Astrocyte of the spinal cord (primary cell): ENCODE data around the gene PRPF19.

Experiments used
- DNase-seq: peaks from one replicate; pipeline ENCODE4 v3.0.0; 2011; ENCODE audit warnings: low read depth, low spot score
- H3K4me3 ChIP-seq: 2 replicates; pipeline ENCODE4 v1.5.1; 2011; ENCODE audit warnings: low read depth, mild to moderate bottlenecking, low read length, moderate library complexity
- in situ Hi-C: cut with HindIII; loops from 2 replicates; pipeline ENCODE4 v1.10.0; 2017; ENCODE audit warnings: low sequenced_read_pairs
- TF ChIP-seq, protein P1 (sequence below): IDR thresholded peaks from 2 replicates; pipeline ENCODE4 v1.5.1; 2012; ENCODE audit warnings: low read depth, mild to moderate bottlenecking, low read length, inconsistent platforms

The PRPF19 gene

DNA sequence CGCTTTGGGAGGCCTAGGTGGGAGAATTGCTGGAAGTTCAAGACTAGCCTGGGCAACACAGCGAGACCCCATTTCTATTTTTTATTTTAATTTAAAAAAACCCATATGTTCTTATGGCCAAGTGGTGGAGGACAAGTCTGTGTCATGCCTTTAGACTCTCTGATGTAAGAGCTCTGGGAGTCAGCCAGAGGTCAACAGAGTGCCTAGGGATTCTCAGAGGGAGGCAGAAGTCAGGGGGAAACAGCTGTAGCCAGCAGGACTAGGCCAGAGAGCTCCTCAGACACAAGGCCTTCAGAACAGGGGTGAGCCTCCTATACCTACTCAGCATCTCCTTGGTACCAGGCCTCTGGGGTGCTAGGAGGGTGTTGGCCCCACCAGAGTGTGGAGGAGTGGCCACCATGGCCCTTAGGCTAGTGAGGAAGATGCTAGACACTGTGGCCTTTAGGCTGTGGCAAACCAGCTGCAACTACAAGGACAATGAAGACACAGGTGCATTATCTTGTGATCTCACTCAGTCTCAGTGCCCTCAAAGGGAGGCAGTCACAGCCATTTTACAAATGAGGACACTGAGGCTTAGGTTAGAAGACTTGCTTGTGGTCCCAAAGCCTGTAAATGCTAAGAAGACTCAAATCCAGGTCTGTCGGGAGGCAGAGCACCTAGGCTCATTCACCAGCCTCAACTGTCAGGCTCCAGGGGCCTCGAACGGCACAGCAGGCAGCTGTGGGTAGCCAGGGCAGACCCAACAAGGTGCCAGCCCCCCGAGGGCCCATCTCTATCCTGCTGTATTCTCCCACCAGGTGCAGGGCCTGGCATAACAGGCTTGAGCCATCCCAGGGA is 34.0 kb downstream of the PRPF19 start:
- H3K4me3 ChIP-seq = no peak overlapping the region
- in situ Hi-C loops = no loop called here
- TF ChIP-seq, protein P1, sequence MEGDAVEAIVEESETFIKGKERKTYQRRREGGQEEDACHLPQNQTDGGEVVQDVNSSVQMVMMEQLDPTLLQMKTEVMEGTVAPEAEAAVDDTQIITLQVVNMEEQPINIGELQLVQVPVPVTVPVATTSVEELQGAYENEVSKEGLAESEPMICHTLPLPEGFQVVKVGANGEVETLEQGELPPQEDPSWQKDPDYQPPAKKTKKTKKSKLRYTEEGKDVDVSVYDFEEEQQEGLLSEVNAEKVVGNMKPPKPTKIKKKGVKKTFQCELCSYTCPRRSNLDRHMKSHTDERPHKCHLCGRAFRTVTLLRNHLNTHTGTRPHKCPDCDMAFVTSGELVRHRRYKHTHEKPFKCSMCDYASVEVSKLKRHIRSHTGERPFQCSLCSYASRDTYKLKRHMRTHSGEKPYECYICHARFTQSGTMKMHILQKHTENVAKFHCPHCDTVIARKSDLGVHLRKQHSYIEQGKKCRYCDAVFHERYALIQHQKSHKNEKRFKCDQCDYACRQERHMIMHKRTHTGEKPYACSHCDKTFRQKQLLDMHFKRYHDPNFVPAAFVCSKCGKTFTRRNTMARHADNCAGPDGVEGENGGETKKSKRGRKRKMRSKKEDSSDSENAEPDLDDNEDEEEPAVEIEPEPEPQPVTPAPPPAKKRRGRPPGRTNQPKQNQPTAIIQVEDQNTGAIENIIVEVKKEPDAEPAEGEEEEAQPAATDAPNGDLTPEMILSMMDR = no peak
- peak; percentile 75 for DNase-seq

DNA sequence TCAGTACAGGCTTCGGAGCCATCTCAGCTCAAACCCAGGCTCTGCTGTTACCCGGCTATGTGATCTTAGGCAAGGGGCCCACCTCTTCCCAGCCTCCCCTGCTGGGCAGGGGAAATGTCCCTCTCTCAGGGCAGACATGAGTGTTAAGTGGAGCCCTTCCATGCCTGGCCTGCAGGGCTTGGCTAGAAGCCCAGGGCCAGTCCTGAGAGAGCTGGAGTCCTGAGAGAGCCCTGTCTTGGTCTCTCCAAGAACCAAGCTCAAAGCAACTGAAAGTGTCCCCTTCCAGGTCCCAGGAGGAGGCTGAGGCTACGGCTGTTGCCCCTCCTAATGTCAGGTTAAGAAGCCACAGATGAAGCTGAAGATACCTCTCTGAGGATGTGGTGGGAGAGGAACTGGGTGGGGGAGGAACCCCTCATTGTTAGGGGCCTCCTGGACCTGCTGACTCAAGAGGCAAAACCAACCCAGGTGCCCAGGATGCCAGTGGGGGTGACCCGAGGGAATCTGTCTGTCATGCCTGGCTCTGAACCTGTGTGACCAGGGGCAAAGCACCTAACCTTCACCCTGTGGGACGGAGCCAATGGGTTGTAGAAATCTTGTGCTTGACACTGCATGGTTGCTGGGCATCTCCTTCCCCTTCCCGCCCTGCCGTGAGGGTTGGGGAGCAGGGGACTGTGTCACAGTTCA is 34.9 kb downstream of the PRPF19 start:
- no peak overlapping the region for H3K4me3 ChIP-seq
- TF ChIP-seq, protein P1 = peak; percentile 29
- in situ Hi-C loops = no loop called here
- DNase-seq = peak; percentile 68

DNA sequence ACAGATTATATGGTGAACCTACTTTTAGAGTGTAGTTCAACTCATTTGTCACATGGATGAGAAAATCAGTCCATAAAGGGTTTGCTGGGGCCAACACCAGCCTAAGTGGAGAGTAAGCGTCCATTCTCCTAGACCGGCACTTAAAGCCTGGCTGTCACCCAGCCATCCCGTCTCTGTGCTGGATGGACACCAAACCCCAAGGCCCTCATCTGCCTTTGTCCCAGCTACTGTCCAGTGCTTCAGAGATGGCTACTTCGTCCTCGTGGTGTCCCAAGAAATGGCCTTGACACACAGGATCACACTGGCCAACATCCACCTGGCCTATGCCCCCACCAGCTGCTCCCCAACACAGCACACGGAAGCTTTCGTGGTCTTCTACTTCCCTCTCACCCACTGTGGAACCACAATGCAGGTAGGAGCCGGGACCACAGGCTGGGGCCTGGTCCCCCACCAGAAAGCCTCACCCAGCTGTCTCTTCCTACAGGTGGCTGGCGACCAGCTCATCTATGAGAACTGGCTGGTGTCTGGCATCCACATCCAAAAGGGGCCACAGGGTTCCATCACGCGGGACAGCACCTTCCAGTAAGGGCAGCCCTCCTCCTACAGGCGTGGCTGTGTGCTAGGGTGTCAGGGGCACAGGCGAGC is 35.5 kb downstream of the PRPF19 start:
- H3K4me3 ChIP-seq = no peak overlapping the region
- in situ Hi-C loops = no loop called here
- DNase-seq = no peak
- TF ChIP-seq, protein P1 = no peak

DNA sequence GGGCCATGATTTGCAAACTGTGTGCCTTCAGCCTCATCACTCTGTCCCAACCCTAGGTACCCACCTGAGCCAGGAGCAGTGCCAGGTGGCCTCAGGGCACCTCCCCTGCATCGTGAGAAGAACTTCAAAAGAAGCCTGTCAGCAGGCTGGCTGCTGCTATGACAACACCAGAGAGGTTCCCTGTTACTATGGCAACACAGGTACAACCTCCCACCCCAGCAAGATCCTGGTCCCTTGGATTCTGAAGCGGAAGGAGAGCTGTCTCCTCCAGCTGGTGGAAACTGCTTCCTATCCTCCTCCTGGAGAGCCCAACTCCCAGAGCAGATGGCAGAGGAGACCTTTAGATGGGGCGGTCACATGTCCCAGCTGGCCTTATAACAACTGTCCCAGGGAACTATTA is 36.1 kb downstream of the PRPF19 start:
- no peak for DNase-seq
- in situ Hi-C loops = no loop called here
- no peak overlapping the region for H3K4me3 ChIP-seq
- TF ChIP-seq, protein P1 = no peak

DNA sequence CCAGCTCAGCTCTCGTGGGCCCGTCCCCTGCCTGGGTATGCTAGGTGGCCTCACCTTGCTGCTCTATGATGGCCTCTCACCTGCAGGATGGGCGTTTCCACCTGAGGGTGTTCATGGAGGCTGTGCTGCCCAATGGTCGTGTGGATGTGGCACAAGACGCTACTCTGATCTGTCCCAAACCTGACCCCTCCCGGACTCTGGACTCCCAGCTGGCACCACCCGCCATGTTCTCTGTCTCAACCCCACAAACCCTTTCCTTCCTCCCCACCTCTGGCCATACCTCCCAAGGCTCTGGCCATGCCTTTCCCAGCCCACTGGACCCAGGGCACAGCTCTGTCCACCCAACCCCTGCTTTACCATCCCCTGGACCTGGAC is 36.9 kb downstream of the PRPF19 start:
- TF ChIP-seq, protein P1 = no peak
- no peak for DNase-seq

DNA sequence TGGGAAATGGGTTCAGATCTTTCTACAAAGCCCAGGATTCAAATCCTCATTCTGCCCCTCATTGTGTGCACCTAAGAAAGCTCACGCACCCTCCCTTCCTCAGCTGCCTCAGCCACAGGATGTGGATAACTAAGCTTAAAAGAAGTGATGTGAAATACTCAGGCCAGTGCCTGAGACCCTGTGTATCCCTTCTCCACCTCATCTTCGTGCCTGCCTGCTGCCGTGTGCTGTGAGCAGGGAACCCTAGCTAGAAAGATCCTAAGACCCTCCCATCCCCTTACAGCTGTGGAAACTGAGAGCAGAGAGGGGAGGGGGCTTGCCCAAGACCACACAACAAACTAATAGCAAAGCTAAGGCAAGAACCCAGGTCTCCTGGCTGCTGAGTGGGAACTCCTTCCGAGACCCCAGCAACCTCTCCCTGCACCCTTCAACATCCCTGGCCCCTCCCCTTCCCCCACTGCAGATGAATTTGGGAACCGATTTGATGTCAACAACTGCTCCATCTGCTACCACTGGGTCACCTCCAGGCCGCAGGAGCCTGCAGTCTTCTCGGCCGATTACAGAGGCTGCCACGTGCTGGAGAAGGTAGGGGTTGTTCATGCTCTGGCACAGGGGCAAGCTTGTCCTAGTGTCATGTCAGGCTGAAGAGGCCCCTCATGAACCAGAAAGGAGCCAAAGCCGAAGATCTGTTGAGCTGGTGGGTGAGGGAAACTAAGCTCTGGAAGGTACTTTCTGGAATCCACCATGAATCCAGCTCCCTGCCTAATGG is 37.5 kb downstream of the PRPF19 start:
- in situ Hi-C loops = no loop called here
- no peak overlapping the region for H3K4me3 ChIP-seq

More for the DNA sequence above, 36.9 kb downstream of the PRPF19 start:
- in situ Hi-C loops = no loop called here
- no peak overlapping the region for H3K4me3 ChIP-seq

More for the DNA sequence above, 37.5 kb downstream of the PRPF19 start:
- TF ChIP-seq, protein P1 = no peak
- no peak for DNase-seq
